ENCODE measurements around the gene POLK.

GRCh38 chr5:75546830-75547229 lies 35.1 kb downstream of the POLK start:
- TF ChIP-seq RNF2 (IDR thresholded peaks at IDR 0.05; ENCODE audit: borderline replicate concordance, low read depth, low read length, missing control alignments, poor library complexity, severe bottlenecking) = no peak
- TF ChIP-seq POLR2A (IDR thresholded peaks at IDR 0.05; ENCODE audit: control extremely low read depth in 1 of 2, low read depth in 2 of 2, low read length in 2 of 2) = no peak
- TF ChIP-seq CTCF (IDR thresholded peaks at IDR 0.05; ENCODE audit: control extremely low read depth in 1 of 3, insufficient read depth in 1 of 3, low read depth in 1 of 3, low read length in 3 of 3) = no peak
- TF ChIP-seq ATF2 (IDR thresholded peaks at IDR 0.05; ENCODE audit: low read length) = no peak
- no peak for TF ChIP-seq CREB1 (IDR thresholded peaks at IDR 0.05)
- TF ChIP-seq SIRT6 (IDR thresholded peaks at IDR 0.05; ENCODE audit: low read length) = no peak
- TF ChIP-seq HDAC6 (IDR thresholded peaks at IDR 0.05; ENCODE audit: low read depth, low read length) = no peak
- no peak for TF ChIP-seq CEBPB (IDR thresholded peaks at IDR 0.05; ENCODE audit: low read depth, low read length)
- no peak for TF ChIP-seq GTF2F1 (IDR thresholded peaks at IDR 0.05; ENCODE audit: borderline replicate concordance, low read depth, low read length)
- no peak for TF ChIP-seq GABPA (IDR thresholded peaks at IDR 0.05; ENCODE audit: borderline replicate concordance, insufficient read depth, low read length)
- no peak for TF ChIP-seq HDAC2 (IDR thresholded peaks at IDR 0.05; ENCODE audit: borderline replicate concordance in 1 of 2, low read depth in 2 of 2, low read length in 2 of 2)
- TF ChIP-seq RAD21 (IDR thresholded peaks at IDR 0.05 in 1 of 2, conservative IDR thresholded peaks at IDR 0.05 in 1 of 2; ENCODE audit: low read depth in 2 of 2, low read length in 2 of 2) = no peak
- no peak for TF ChIP-seq EP300 (IDR thresholded peaks at IDR 0.05; ENCODE audit: borderline replicate concordance in 1 of 2, low read depth in 2 of 2, low read length in 2 of 2)
- no peak for TF ChIP-seq SAP30 (IDR thresholded peaks at IDR 0.05; ENCODE audit: insufficient read depth, insufficient replicate concordance, low read length)
